BE2C (cell line): Measurements from ENCODE around the gene MAST2.

ENCODE experiments used
- DNase-seq: peaks from one replicate; pipeline ENCODE4 v3.0.0-alpha.2; 2020
- H3K27me3 ChIP-seq: fragments of 250-450 bp; sonication (Bioruptor Pico); 2 replicates; pipeline ENCODE4 v1.5.1; 2020; ENCODE audit warnings: mild to moderate bottlenecking
- H3K36me3 ChIP-seq: fragments of 250-450 bp; sonication (Bioruptor Pico); 2 replicates; pipeline ENCODE4 v1.5.1; 2020; ENCODE audit warnings: mild to moderate bottlenecking
- H3K4me1 ChIP-seq: fragments of 250-450 bp; sonication (Bioruptor Pico); 2 replicates; pipeline ENCODE4 v1.5.1; 2020
- H3K4me3 ChIP-seq: 2 replicates; pipeline ENCODE4 v1.5.1; 2011; ENCODE audit warnings: low read depth, low read length
- H3K9me3 ChIP-seq: fragments of 250-450 bp; sonication (Bioruptor Pico); 2 replicates; pipeline ENCODE4 v1.5.1; 2020
- TF ChIP-seq, protein P1 (sequence below): IDR thresholded peaks from 2 replicates; pipeline ENCODE4 v1.5.1; 2012; ENCODE audit warnings: mild to moderate bottlenecking, low read depth, low read length

MAST2 gene

DNA sequence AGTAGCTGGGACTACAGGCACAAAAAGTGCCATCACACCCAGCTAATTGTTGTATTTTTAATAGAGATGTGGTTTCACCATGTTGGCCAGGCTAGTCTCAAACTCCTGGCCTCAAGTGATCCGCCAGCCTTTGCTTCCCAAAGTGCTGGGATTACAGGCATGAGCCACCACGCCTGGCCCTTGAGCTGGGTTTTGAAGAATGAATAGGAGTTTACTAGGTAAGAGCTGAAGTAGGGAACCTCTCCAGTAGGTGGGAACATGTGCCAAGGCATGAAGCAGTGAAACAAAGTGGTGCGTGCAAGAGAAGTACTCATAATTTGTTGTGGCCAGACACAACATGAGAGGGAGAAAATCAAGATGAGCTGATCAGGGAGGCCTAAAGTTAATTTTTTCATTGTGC, 55.8 kb downstream of the MAST2 start:
- no peaks in the 10 kb centered on the region for H3K27me3 ChIP-seq
- 0 out of 2 replicates have a peak, but pooled peaks cover 2% of the 10 kb centered on the region for H3K4me1 ChIP-seq
- DNase-seq, result no peak
- H3K36me3 ChIP-seq, result no peaks in the 10 kb centered on the region
- H3K9me3 ChIP-seq, result no peaks in the 10 kb centered on the region
- TF ChIP-seq, protein P1, sequence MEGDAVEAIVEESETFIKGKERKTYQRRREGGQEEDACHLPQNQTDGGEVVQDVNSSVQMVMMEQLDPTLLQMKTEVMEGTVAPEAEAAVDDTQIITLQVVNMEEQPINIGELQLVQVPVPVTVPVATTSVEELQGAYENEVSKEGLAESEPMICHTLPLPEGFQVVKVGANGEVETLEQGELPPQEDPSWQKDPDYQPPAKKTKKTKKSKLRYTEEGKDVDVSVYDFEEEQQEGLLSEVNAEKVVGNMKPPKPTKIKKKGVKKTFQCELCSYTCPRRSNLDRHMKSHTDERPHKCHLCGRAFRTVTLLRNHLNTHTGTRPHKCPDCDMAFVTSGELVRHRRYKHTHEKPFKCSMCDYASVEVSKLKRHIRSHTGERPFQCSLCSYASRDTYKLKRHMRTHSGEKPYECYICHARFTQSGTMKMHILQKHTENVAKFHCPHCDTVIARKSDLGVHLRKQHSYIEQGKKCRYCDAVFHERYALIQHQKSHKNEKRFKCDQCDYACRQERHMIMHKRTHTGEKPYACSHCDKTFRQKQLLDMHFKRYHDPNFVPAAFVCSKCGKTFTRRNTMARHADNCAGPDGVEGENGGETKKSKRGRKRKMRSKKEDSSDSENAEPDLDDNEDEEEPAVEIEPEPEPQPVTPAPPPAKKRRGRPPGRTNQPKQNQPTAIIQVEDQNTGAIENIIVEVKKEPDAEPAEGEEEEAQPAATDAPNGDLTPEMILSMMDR, result no peak
- no peak overlapping the region for H3K4me3 ChIP-seq

DNA sequence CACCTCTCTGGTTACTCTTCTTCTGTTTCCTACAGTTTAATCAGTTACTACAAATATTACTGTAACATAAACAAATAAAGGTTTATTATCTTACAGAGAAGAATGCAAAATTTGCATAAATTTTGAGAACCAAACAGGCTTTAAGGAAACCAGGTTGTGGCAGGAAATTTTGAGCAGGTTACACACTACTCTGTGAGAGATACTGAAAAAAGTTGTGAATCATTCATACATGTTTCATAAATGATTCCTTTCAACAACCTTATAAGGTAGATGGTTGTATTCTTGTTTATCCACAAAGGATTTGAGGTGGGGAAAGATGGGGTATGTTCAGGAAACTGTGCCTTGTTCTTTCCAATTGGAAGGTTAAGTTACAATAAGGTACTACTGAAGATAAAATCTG, 58.6 kb downstream of the MAST2 start:
- no peak for DNase-seq
- Histone ChIP-seq H3K4me1 (0 out of 2 replicates have a peak, but pooled peaks cover 2% of the 10 kb centered on the region), H3K9me3 (no peaks in the 10 kb centered on the region), H3K27me3 (no peaks in the 10 kb centered on the region), H3K36me3 (no peaks in the 10 kb centered on the region), H3K4me3 (no peak overlapping the region)
- TF ChIP-seq, protein P1, result no peak

DNA sequence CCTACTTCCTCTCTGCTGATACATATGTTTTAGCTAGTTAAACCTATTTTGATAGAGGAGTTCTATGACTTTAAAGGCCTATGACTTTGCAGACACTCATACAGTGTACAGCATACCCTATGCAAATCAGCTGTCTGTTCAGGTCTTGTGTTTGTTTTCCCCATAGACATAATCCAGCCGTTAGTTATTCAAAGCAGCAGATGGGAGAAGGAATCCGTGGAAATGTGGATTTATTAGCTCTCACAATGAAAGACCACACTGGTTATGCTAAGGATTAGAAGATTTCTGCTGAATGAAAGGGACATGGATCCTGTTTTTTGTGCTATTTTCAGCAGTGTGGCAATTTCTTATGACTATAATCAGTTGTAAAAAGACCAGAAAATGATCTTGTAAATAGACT, 59.8 kb downstream of the MAST2 start:
- TF ChIP-seq, protein P1, result no peak

DNA sequence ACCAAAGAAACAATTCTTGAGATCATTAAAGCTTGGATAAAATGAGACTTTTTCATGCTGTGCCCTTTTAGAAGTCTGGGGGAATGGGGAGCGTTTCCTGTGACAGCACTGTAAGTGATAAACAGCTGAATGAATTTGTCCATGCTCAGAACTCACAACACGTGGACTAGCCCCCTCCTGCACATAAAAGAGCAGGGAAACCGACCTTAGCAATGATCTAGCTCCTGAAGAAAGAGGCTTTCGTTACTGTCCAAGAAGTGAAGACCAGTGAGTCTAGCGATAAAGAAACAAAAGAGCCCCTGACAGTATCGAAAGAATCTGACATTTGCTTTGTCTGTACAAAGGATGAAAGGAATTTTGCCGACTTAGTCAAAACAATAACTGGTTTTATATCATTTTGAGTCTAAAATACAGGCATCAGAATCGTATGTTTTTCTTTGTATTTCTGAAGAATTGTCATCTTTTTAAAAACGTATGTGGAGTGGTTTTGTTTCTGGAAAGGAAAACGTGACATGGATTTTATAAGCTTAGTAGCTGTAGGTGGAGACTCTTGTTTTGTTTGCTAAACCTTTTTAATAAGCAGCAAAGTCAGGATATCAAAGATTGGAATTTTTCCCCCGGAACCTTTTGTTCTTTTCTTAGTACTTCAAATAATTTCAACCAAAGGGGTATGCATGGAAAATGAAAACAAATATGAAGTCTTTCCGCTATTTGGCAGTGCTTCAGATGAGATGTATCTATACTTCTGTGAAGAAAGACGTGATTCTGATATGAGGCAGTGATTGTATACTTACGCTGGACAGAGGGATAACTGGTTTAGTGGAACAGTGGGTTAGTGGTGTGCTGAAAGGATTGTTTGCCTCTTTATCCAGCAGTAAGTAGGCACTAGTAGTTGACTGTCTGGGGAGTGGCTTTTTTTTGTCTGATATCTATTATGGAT, 61.0 kb downstream of the MAST2 start:
- DNase-seq, result peak; percentile 6
- Histone ChIP-seq H3K36me3 (no peaks in the 10 kb centered on the region), H3K4me1 (0 out of 2 replicates have a peak, but pooled peaks cover 2% of the 10 kb centered on the region), H3K4me3 (peak overlapping the region; percentile 63), H3K27me3 (no peaks in the 10 kb centered on the region), H3K9me3 (no peaks in the 10 kb centered on the region)
- TF ChIP-seq, protein P1, result no peak

More for the DNA sequence above, 59.8 kb downstream of the MAST2 start:
- Histone ChIP-seq H3K9me3 (no peaks in the 10 kb centered on the region), H3K4me1 (0 out of 2 replicates have a peak, but pooled peaks cover 2% of the 10 kb centered on the region), H3K4me3 (no peak overlapping the region), H3K36me3 (no peaks in the 10 kb centered on the region), H3K27me3 (no peaks in the 10 kb centered on the region)
- DNase-seq, result no peak

DNA sequence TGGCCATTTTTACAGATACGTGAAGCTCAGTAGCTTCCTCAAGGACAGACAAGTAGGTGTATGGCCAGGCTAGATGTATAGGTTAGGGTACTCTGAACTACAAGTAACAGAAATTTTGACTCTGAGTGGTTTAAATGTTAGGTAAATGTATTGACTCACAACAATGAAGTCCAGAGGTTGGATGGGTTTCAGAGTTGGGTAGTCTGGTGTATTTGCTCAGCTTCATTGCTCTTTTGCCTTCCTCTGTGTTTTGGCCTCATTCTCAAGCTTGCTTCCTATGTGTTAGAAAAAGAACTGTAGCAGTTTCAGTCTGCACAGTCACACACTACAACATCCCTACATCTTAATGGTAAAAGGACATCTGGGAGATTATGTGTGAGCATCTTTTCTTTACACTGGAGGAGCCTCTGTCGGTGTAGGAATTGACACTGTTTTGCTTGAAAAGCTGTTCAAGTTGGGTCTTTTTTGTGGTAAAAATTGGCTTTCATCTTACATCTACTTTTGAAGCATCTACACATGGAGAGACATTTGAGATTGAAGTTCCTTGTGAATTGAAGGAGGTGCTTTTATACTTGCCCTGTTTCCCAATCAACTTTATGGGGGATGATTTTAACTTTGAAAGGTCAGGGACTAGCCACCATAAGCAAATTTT, 64.4 kb downstream of the MAST2 start:
- no peak for DNase-seq
- Histone ChIP-seq H3K27me3 (no peaks in the 10 kb centered on the region), H3K4me1 (0 out of 2 replicates have a peak, but pooled peaks cover 2% of the 10 kb centered on the region), H3K36me3 (no peaks in the 10 kb centered on the region), H3K4me3 (no peak overlapping the region), H3K9me3 (no peaks in the 10 kb centered on the region)
- TF ChIP-seq, protein P1, result no peak
